Measurements from ENCODE around the gene GID8. TPM values are rescaled to one million over a fixed set of nuclear protein-coding genes. Genes with fewer than 3 reads are reported as not detected.

GID8 gene
- total and polyA plus RNA-seq, 9 of the 15 experiments (the other 6 are each of a cell fraction or from before 2014, with no cell fraction given), result 7.5 to 31.6 (median 22.2) TPM

- TF ChIP-seq TRIM25 (IDR thresholded peaks at IDR 0.05; ENCODE audit: borderline replicate concordance) (no peak), THRB (CRISPR knock-in tag; conservative IDR thresholded peaks at IDR 0.05) (no peak), AFF1 (IDR thresholded peaks at IDR 0.05; ENCODE audit: low read depth in 1 of 2, partially characterized antibody in 2 of 2) (no peak), TBP (optimal IDR thresholded peaks at IDR 0.05; ENCODE audit: low read depth, low read length) (peak; percentile 71), L3MBTL2 (IDR thresholded peaks at IDR 0.05) (peak; percentile 62; the same call in 1 of the 2 replicates), NR2C1 (IDR thresholded peaks at IDR 0.05) (no peak), NR2C1 (tag; IDR thresholded peaks at IDR 0.05) (no peak), NFATC3 (IDR thresholded peaks at IDR 0.05) (no peak), NR4A1 (CRISPR knock-in tag; IDR thresholded peaks at IDR 0.05) (no peak), NR4A1 (tag; IDR thresholded peaks at IDR 0.05) (no peak), PTRF (tag; IDR thresholded peaks at IDR 0.05) (no peak), SREBF1 (IDR thresholded peaks at IDR 0.05; ENCODE audit: borderline replicate concordance, low read depth, low read length) (no peak), ZC3H4 (CRISPR knock-in tag; IDR thresholded peaks at IDR 0.05; ENCODE audit: borderline replicate concordance) (no peak), COPS2 (conservative IDR thresholded peaks at IDR 0.05) (no peak), ZNF583 (CRISPR knock-in tag; IDR thresholded peaks at IDR 0.05) (no peak), E2F3 (CRISPR knock-in tag; IDR thresholded peaks at IDR 0.05) (no peak), PURB (CRISPR knock-in tag; IDR thresholded peaks at IDR 0.05; ENCODE audit: low read depth) (no peak)
- TF ChIP-seq, protein P1, sequence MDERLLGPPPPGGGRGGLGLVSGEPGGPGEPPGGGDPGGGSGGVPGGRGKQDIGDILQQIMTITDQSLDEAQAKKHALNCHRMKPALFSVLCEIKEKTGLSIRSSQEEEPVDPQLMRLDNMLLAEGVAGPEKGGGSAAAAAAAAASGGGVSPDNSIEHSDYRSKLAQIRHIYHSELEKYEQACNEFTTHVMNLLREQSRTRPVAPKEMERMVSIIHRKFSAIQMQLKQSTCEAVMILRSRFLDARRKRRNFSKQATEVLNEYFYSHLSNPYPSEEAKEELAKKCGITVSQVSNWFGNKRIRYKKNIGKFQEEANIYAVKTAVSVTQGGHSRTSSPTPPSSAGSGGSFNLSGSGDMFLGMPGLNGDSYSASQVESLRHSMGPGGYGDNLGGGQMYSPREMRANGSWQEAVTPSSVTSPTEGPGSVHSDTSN (CRISPR knock-in tag; IDR thresholded peaks at IDR 0.05; ENCODE audit: low read depth), result no peak
- TF ChIP-seq, protein P1 (tag; conservative IDR thresholded peaks at IDR 0.05; ENCODE audit: low read depth), result no peak
Measured at GRCh38 chr20:62926229-62927127, 11.5 kb upstream of the GID8 start, which contains the start of gene DIDO1 (continued).
